A673 (cell line): Measurements from ENCODE around the gene SEMA5B. TPM values are rescaled to one million over a fixed set of nuclear protein-coding genes. Genes with fewer than 3 reads are reported as not detected.

ENCODE experiments used
- BruUV-seq: library from RNA; stranded (reverse); fragments of 400-500 nt; replicated peaks from 2 replicates; lab custom pipeline; 2021; lab: Mats Ljungman, UMichigan
- CTCF ChIA-PET: fragments of 300-600 bp; sonication (Branson Sonifier 250); formaldehyde crosslinking; loops from one replicate; lab custom pipeline; 2022; ENCODE audit warnings: antibody characterized with exemption; lab: Charles Lee
- POLR2A ChIA-PET: fragments of 300-600 bp; sonication (Branson Sonifier 250); formaldehyde crosslinking; loops from one replicate; lab custom pipeline; 2022; ENCODE audit warnings: antibody characterized with exemption; ENCODE audit not compliant: low non-redundant PET; lab: Charles Lee
- DNase-seq: peaks from one replicate; pipeline ENCODE4 v3.0.0-alpha.2; 2015; ENCODE audit warnings: low spot score
- H3K27ac ChIP-seq: fragments of 200-600 bp; sonication (generic); 2 replicates; pipeline ENCODE4 v1.5.1; 2016; ENCODE audit warnings: mixed run types, low read depth, mild to moderate bottlenecking, mixed read lengths, antibody characterized with exemption, low read length; ENCODE audit not compliant: poor library complexity, severe bottlenecking
- H3K27me3 ChIP-seq: fragments of 200-600 bp; sonication (generic); replicated peaks from 2 replicates; pipeline ENCODE4 v1.6.1; 2017; ENCODE audit warnings: mixed run types, low read depth, mild to moderate bottlenecking, mixed read lengths, antibody characterized with exemption, low read length; ENCODE audit not compliant: insufficient read depth, poor library complexity
- H3K36me3 ChIP-seq: fragments of 200-600 bp; sonication (generic); 2 replicates; pipeline ENCODE4 v1.6.1; 2016; ENCODE audit warnings: mixed run types, mild to moderate bottlenecking, mixed read lengths, antibody characterized with exemption, low read length; ENCODE audit not compliant: insufficient read depth, poor library complexity, severe bottlenecking
- H3K4me1 ChIP-seq: fragments of 200-600 bp; sonication (generic); 2 replicates; pipeline ENCODE4 v1.6.1; 2017; ENCODE audit warnings: mixed run types, mild to moderate bottlenecking, mixed read lengths, antibody characterized with exemption, low read length; ENCODE audit not compliant: insufficient read depth, poor library complexity, severe bottlenecking
- H3K4me3 ChIP-seq: fragments of 200-600 bp; sonication (generic); 2 replicates; pipeline ENCODE4 v1.5.1; 2016; ENCODE audit warnings: low read depth, mixed run types, mild to moderate bottlenecking, mixed read lengths, low read length; ENCODE audit not compliant: poor library complexity, severe bottlenecking
- H3K9me3 ChIP-seq: fragments of 200-600 bp; sonication (generic); 2 replicates; pipeline ENCODE4 v1.6.1; 2016; ENCODE audit warnings: mixed run types, low read depth, mild to moderate bottlenecking, mixed read lengths, antibody characterized with exemption, low read length; ENCODE audit not compliant: poor library complexity, severe bottlenecking
- EZH2 ChIP-seq: fragments of 200-600 bp; sonication (generic); IDR thresholded peaks from 2 replicates; pipeline ENCODE4 v1.6.1; 2017; ENCODE audit warnings: borderline replicate concordance, low read depth, mild to moderate bottlenecking, mixed read lengths, antibody characterized with exemption, low read length; ENCODE audit not compliant: poor library complexity, severe bottlenecking
- intact Hi-C: fragments of 100-400 bp; cut with micrococcal nuclease; formaldehyde crosslinking; loops from one replicate; pipeline ENCODE4 v1.10.0; 2022; ENCODE audit not compliant: unreplicated experiment
- total RNA-seq: library from RNA; stranded (reverse); gene quantifications from 2 replicates; pipeline ENCODE4 v1.2.3, GENCODE V29; 2021
- TF ChIP-seq, protein P1 (sequence below): fragments of 300-800, 200-600 bp; sonication (generic); conservative IDR thresholded peaks from 2 replicates; pipeline ENCODE4 v1.5.1; 2017; ENCODE audit warnings: low read depth, mild to moderate bottlenecking, antibody characterized with exemption, low read length, moderate library complexity, mixed read lengths

The SEMA5B gene
- total RNA-seq, 1 experiment from 2014 or later: 7.6 TPM

DNA sequence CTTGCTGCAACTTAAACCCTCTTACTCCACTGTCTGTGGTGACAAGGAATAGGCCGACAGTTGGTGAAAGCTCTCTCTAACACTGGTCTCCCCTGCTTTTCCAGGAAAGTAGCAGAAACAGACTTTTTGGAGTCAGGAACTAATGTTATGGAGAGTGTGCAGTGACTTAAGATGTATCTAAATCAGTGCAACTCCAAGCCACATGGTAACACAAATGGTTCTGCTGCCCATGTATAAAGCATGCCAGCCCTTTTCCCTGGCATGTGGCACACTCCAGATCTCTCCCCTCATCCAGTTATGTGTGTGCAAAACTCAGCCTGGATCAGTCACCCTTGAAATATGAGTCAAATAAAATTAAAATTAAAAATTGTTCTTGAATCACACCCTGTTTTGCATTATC, 55.4 kb downstream of the SEMA5B start:
- H3K4me1 ChIP-seq: peaks cover 5% of the 10 kb centered on the region
- ChIA-PET CTCF (no interaction called here), POLR2A (no interaction called here)
- no peaks in the 10 kb centered on the region for H3K36me3 ChIP-seq
- no peak overlapping the region for H3K4me3 ChIP-seq
- intact Hi-C loops: no loop called here
- no peak overlapping the region for H3K27ac ChIP-seq
- peaks cover 57% of the 10 kb centered on the region for H3K27me3 ChIP-seq
- BruUV-seq: no TSS peak
- no peaks in the 10 kb centered on the region for H3K9me3 ChIP-seq
- no peak for TF ChIP-seq EZH2
- TF ChIP-seq, protein P1, sequence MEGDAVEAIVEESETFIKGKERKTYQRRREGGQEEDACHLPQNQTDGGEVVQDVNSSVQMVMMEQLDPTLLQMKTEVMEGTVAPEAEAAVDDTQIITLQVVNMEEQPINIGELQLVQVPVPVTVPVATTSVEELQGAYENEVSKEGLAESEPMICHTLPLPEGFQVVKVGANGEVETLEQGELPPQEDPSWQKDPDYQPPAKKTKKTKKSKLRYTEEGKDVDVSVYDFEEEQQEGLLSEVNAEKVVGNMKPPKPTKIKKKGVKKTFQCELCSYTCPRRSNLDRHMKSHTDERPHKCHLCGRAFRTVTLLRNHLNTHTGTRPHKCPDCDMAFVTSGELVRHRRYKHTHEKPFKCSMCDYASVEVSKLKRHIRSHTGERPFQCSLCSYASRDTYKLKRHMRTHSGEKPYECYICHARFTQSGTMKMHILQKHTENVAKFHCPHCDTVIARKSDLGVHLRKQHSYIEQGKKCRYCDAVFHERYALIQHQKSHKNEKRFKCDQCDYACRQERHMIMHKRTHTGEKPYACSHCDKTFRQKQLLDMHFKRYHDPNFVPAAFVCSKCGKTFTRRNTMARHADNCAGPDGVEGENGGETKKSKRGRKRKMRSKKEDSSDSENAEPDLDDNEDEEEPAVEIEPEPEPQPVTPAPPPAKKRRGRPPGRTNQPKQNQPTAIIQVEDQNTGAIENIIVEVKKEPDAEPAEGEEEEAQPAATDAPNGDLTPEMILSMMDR: no peak
- DNase-seq: no peak

DNA sequence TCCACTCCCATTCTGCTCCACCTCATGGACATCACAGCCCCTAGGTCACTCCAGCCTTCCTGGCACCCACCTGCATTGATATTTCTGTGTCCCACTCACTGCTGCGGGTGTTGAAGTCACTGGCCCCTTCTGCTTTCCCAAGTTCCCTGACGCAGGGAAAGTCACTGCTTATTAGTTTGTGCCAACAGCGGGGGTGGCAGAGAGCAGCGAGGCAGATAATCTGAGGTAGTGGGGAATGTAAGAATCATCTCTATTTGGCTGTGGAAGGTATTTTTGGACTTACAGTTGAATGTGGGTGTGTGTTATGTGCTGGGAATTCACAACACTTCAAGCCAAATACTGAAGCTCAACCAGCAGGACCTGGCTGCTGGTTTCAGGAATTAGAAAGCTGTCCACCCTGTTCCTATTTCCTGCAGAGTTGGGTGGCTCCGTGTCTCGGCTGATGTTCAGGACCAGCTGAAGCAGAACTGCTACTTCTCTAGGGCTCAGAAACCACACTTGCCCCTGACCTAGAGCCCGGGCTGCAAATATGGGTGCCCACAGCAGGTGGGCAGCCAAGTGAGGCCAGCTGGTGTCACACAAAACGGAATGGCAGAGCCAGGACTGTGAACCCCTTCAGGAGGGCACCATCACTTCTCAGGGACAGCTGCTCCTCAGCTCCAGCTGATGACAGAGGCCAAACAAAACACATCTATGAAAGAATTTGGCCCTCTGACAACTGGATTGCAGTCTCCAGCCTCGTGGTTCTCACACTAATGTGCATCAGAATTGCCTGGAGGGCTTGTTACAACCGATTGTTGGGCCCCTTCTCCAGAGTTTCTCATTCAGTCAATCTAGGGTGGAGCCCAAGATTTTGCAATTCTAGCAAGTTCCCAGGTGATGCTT, 57.7 kb downstream of the SEMA5B start:
- intact Hi-C loops: no loop called here
- Histone ChIP-seq H3K4me1 (peaks cover under 1% of the 10 kb centered on the region), H3K27ac (no peak overlapping the region), H3K27me3 (peaks cover 62% of the 10 kb centered on the region), H3K36me3 (no peaks in the 10 kb centered on the region), H3K4me3 (no peak overlapping the region), H3K9me3 (no peaks in the 10 kb centered on the region)
- CTCF ChIA-PET: no interaction called here
- TF ChIP-seq EZH2: no peak
- TF ChIP-seq, protein P1: no peak
- no peak for DNase-seq
- POLR2A ChIA-PET: interaction anchor here (0.6 kb wide), 1 partner anchor 24 kb away, joined by 4 read pairs; no protein-coding TSS in a partner anchor
- BruUV-seq: no TSS peak

DNA sequence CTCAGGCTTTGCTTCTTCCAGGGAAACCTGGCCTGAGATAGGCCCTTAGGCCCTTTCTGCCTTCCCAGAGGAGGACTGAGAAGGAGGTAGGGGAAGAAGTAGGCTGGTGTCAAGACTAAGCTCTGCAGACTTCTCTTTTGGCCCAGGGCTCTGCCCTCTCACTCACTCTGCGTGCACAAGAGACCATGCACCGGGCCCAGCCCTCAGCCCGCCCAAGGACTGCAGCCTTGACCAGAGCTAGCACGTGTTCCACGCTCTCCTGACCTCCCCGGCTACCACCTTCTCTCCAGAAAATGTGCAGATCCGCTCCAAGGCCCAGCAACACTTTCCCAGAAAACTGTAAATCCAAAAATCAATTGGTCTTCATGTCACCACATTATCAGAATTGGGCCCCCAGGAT, 59.8 kb downstream of the SEMA5B start:
- CTCF ChIA-PET: no interaction called here
- no TSS peak for BruUV-seq
- intact Hi-C loops: no loop called here

More for the DNA sequence above, 59.8 kb downstream of the SEMA5B start:
- DNase-seq: no peak
- no peaks in the 10 kb centered on the region for H3K36me3 ChIP-seq
- peaks cover 68% of the 10 kb centered on the region for H3K27me3 ChIP-seq
- no peaks in the 10 kb centered on the region for H3K9me3 ChIP-seq
- TF ChIP-seq, protein P1: no peak
- no peak for TF ChIP-seq EZH2
- H3K4me1 ChIP-seq: peaks cover 3% of the 10 kb centered on the region
- no peak overlapping the region for H3K27ac ChIP-seq
- H3K4me3 ChIP-seq: no peak overlapping the region
- POLR2A ChIA-PET: no interaction called here
